ENCODE data around the gene STOX2.

Gene STOX2

DNA sequence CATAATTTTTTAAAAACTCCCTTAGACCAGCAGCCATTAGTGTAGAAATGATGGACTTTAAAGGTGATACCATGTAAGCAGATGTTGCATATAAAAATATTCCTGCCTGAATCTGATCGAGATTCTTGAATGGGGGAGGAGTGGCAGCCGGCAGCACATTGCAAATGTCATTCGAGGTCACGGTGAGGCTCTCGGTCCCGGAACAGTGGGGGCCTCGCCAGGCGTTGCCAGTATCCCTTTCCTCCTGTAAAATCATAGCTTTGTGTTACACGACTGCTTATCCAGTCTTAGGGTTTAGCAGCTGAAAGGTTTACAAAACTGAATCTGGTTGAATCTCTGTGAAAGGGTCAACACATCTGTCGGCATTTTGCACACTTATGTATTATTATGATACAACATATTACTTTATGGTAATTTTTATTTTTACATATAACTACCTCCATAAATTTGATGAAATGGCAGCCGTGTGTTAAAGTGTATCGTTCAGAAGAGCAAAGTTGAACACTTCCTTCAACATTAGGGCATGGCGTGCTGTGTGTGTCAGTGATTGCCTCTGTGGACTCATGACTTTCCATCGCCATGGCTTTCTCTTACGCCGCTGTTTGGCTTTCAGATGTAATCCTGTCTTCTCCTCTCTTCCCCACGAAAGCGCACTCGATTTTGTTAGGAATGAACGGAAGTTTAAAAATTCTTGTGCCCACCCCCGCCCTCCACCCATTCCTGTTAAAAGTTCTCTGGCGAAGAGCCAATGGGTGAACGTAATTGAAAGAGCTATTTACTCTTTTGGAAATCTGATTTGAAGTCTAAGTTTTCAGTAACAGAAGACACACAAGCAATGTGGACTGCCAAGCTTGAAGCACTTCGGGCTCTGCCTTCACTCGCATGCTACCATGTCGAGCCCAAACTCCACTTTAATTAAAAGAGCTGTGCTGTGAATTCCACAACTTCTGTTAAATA, 114.8 kb downstream of the STOX2 start:
- Histone ChIP-seq H3K4me1 (ENCODE audit: control insufficient read depth, insufficient read depth, low read length) (no peaks in the 10 kb centered on the region), H3K36me3 (ENCODE audit: control insufficient read depth, insufficient read depth, low read length) (no peaks in the 10 kb centered on the region), H3K9me3 (ENCODE audit: control insufficient read depth, insufficient read depth, low read length) (no peaks in the 10 kb centered on the region), H3K27ac (ENCODE audit: low read length) (no peak overlapping the region), H3K4me3 (ENCODE audit: low read length) (no peak overlapping the region), H3K27me3 (ENCODE audit: control insufficient read depth, insufficient read depth, low read length) (no peaks in the 10 kb centered on the region)
- no CpG with 5 or more reads among the region's 26 CpGs for WGBS (ENCODE audit: insufficient coverage, insufficient read length)
- DNase-seq (ENCODE audit: low read depth, low spot score) = no peak

DNA sequence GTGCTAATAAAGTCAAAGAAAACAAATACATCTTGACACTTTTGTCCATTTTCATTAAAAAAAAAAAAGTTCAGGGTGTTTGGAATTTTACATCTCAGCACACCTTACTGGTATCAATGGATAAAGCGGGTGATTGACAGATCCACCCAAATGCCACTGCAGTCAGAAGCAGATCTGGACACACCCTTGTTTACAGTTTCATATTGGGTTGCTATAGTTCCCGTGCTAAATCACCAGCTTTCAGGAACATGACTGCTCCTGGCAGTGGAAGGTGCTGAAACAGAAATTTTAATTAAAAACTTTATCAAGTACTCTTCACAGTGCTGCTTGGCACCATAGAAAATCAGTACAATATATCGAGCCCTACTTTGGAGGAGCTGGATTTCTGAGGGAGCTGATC, 116.3 kb downstream of the STOX2 start:
- H3K4me1 ChIP-seq (ENCODE audit: control insufficient read depth, insufficient read depth, low read length) = no peaks in the 10 kb centered on the region
- no peaks in the 10 kb centered on the region for H3K36me3 ChIP-seq (ENCODE audit: control insufficient read depth, insufficient read depth, low read length)
- DNase-seq (ENCODE audit: low read depth, low spot score) = no peak
- no peaks in the 10 kb centered on the region for H3K9me3 ChIP-seq (ENCODE audit: control insufficient read depth, insufficient read depth, low read length)
- no CpG with 5 or more reads among the region's 3 CpGs for WGBS (ENCODE audit: insufficient coverage, insufficient read length)
- no peak overlapping the region for H3K4me3 ChIP-seq (ENCODE audit: low read length)
- H3K27ac ChIP-seq (ENCODE audit: low read length) = no peak overlapping the region
- no peaks in the 10 kb centered on the region for H3K27me3 ChIP-seq (ENCODE audit: control insufficient read depth, insufficient read depth, low read length)

DNA sequence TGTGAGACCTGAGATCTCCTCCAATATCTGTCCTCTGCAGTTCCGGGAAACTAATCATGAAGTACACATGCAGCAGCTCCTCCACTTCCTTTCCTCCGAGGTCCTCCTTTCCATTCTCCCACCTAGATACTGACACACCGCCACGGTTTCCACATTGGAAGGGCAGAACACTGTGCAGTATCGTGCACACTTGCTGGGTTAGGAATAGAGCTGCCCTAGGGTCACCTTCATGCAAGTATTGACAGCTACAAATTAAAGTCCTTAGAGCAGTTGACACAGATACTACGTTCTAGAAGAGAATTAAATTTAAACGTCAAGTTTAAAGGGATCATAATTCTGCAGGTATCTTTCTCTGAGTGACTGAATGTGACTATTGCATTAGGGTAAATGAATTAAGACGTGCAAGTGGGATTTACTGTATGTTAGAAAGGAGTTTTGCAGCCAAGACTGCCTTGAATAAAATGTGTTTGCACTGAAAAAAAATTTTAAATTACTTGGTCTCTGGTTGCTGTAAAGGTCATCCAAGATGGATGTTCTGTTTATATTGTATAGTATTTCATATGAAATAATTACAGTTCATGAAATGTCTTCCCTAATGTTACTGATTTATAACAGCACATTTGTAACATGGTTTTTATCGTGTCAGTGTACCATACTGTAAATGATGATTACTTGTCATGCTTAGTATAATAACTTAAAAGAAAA, 117.7 kb downstream of the STOX2 start:
- Histone ChIP-seq H3K36me3 (ENCODE audit: control insufficient read depth, insufficient read depth, low read length) (no peaks in the 10 kb centered on the region), H3K4me1 (ENCODE audit: control insufficient read depth, insufficient read depth, low read length) (no peaks in the 10 kb centered on the region), H3K27ac (ENCODE audit: low read length) (no peak overlapping the region), H3K4me3 (ENCODE audit: low read length) (no peak overlapping the region), H3K27me3 (ENCODE audit: control insufficient read depth, insufficient read depth, low read length) (no peaks in the 10 kb centered on the region), H3K9me3 (ENCODE audit: control insufficient read depth, insufficient read depth, low read length) (no peaks in the 10 kb centered on the region)
- no peak for DNase-seq (ENCODE audit: low read depth, low spot score)
- no CpG with 5 or more reads among the region's 9 CpGs for WGBS (ENCODE audit: insufficient coverage, insufficient read length)

GRCh38 chr4:184024637-184025036, 119.5 kb downstream of the STOX2 start:
- Histone ChIP-seq H3K4me3 (ENCODE audit: low read length) (no peak overlapping the region), H3K4me1 (ENCODE audit: control insufficient read depth, insufficient read depth, low read length) (no peaks in the 10 kb centered on the region), H3K27ac (ENCODE audit: low read length) (no peak overlapping the region), H3K9me3 (ENCODE audit: control insufficient read depth, insufficient read depth, low read length) (no peaks in the 10 kb centered on the region), H3K36me3 (ENCODE audit: control insufficient read depth, insufficient read depth, low read length) (no peaks in the 10 kb centered on the region), H3K27me3 (ENCODE audit: control insufficient read depth, insufficient read depth, low read length) (no peaks in the 10 kb centered on the region)
- DNase-seq (ENCODE audit: low read depth, low spot score) = no peak
- no CpG with 5 or more reads among the region's 4 CpGs for WGBS (ENCODE audit: insufficient coverage, insufficient read length)

DNA sequence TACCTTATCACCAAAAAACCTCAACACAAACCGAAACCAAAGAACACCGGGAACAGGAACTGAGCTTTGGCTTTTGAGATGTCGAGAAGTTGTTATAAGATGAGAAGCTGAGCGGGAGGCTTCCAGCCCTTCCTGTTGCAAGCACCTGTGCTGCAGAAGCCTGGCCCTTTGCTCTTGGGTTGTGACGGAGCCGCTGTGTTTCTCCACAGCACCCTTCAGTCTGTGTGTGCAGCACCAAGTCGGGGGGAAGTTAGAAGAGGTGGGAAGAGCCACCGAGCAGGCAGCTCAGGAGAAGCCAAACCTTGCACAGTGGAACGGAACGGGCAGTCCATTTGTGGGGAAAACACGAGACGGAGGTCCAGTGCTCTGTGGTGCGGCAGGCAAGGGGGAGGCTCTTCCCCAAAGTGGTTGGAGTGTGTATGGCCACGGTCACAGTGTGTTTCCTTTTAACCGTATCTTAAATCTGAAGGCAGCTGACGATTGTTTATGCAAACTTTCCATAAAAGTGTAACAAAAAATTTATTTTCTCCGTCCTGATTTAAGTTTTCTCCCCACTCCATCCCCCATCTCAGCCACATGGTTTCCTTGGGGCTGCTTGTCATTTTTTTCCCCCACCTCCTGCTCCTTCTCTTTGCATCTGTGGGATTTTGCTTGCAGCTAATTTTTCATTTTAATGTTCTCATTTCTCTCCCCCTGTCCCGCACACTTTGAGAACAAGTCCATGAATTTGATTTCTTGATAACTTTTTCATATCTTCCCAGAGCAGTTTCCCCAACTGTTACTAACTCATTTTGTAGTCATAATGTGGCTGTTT, 123.7 kb downstream of the STOX2 start:
- no peaks in the 10 kb centered on the region for H3K27me3 ChIP-seq (ENCODE audit: control insufficient read depth, insufficient read depth, low read length)
- no peaks in the 10 kb centered on the region for H3K36me3 ChIP-seq (ENCODE audit: control insufficient read depth, insufficient read depth, low read length)
- H3K27ac ChIP-seq (ENCODE audit: low read length) = no peak overlapping the region
- H3K4me3 ChIP-seq (ENCODE audit: low read length) = no peak overlapping the region
- DNase-seq (ENCODE audit: low read depth, low spot score) = no peak
- no peaks in the 10 kb centered on the region for H3K9me3 ChIP-seq (ENCODE audit: control insufficient read depth, insufficient read depth, low read length)
- H3K4me1 ChIP-seq (ENCODE audit: control insufficient read depth, insufficient read depth, low read length) = no peaks in the 10 kb centered on the region
- WGBS (ENCODE audit: insufficient coverage, insufficient read length) = 100% methylated on average over 1 of the region's 18 CpGs

GRCh38 chr4:184030036-184030435, 124.9 kb downstream of the STOX2 start:
- Histone ChIP-seq H3K4me3 (ENCODE audit: low read length) (no peak overlapping the region), H3K36me3 (ENCODE audit: control insufficient read depth, insufficient read depth, low read length) (no peaks in the 10 kb centered on the region), H3K4me1 (ENCODE audit: control insufficient read depth, insufficient read depth, low read length) (no peaks in the 10 kb centered on the region), H3K27ac (ENCODE audit: low read length) (no peak overlapping the region), H3K9me3 (ENCODE audit: control insufficient read depth, insufficient read depth, low read length) (no peaks in the 10 kb centered on the region), H3K27me3 (ENCODE audit: control insufficient read depth, insufficient read depth, low read length) (no peaks in the 10 kb centered on the region)
- DNase-seq (ENCODE audit: low read depth, low spot score) = no peak
- no CpG with 5 or more reads among the region's 11 CpGs for WGBS (ENCODE audit: insufficient coverage, insufficient read length)

GRCh38 chr4:184030764-184031163, 125.7 kb downstream of the STOX2 start:
- WGBS (ENCODE audit: insufficient coverage, insufficient read length) = no CpG with 5 or more reads among the region's 1 CpG
- H3K4me3 ChIP-seq (ENCODE audit: low read length) = no peak overlapping the region
- H3K9me3 ChIP-seq (ENCODE audit: control insufficient read depth, insufficient read depth, low read length) = no peaks in the 10 kb centered on the region
- H3K36me3 ChIP-seq (ENCODE audit: control insufficient read depth, insufficient read depth, low read length) = no peaks in the 10 kb centered on the region
- H3K27ac ChIP-seq (ENCODE audit: low read length) = no peak overlapping the region
- H3K27me3 ChIP-seq (ENCODE audit: control insufficient read depth, insufficient read depth, low read length) = no peaks in the 10 kb centered on the region
- DNase-seq (ENCODE audit: low read depth, low spot score) = no peak
- no peaks in the 10 kb centered on the region for H3K4me1 ChIP-seq (ENCODE audit: control insufficient read depth, insufficient read depth, low read length)

- H3K27ac ChIP-seq (ENCODE audit: low read length) = no peak overlapping the region
- DNase-seq (ENCODE audit: low read depth, low spot score) = no peak
- H3K36me3 ChIP-seq (ENCODE audit: control insufficient read depth, insufficient read depth, low read length) = no peaks in the 10 kb centered on the region
- H3K9me3 ChIP-seq (ENCODE audit: control insufficient read depth, insufficient read depth, low read length) = no peaks in the 10 kb centered on the region
- no peaks in the 10 kb centered on the region for H3K27me3 ChIP-seq (ENCODE audit: control insufficient read depth, insufficient read depth, low read length)
- H3K4me3 ChIP-seq (ENCODE audit: low read length) = no peak overlapping the region
- WGBS (ENCODE audit: insufficient coverage, insufficient read length) = no CpG with 5 or more reads among the region's 6 CpGs
- no peaks in the 10 kb centered on the region for H3K4me1 ChIP-seq (ENCODE audit: control insufficient read depth, insufficient read depth, low read length)
Observed at GRCh38 chr4:184032091-184032490, 127.0 kb downstream of the STOX2 start.

DNA sequence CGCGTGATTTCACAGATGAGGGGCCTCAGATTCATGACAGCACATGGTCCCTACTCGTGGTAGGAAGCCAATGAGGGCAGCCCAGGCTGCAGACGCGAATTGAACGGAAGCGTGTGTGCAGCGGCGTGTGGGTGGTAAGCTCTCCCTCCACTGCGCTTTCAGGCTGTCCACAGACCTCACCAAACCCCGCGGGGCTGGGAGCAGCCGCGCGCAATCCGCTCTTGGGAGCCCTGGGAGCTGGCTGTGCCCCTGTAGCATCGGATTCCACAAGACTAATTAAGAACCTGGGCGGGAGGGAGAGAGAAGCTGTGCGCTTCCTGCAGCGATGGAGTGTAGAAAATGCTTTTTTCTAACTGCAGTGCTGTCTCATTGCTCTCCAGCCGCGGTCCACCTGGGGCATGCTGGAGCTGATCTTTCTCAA, 134.9 kb downstream of the STOX2 start:
- no CpG with 5 or more reads among the region's 22 CpGs for WGBS (ENCODE audit: insufficient coverage, insufficient read length)
- Histone ChIP-seq H3K27me3 (ENCODE audit: control insufficient read depth, insufficient read depth, low read length) (peaks cover 2% of the 10 kb centered on the region; the same call in 1 of the 2 replicates), H3K9me3 (ENCODE audit: control insufficient read depth, insufficient read depth, low read length) (no peaks in the 10 kb centered on the region), H3K36me3 (ENCODE audit: control insufficient read depth, insufficient read depth, low read length) (no peaks in the 10 kb centered on the region), H3K4me1 (ENCODE audit: control insufficient read depth, insufficient read depth, low read length) (peaks cover 2% of the 10 kb centered on the region; the same call in 1 of the 2 replicates), H3K27ac (ENCODE audit: low read length) (no peak overlapping the region), H3K4me3 (ENCODE audit: low read length) (no peak overlapping the region)
- DNase-seq (ENCODE audit: low read depth, low spot score) = no peak

GRCh38 chr4:184041156-184041555, 136.0 kb downstream of the STOX2 start:
- Histone ChIP-seq H3K27me3 (ENCODE audit: control insufficient read depth, insufficient read depth, low read length) (peaks cover 2% of the 10 kb centered on the region; the same call in 1 of the 2 replicates), H3K9me3 (ENCODE audit: control insufficient read depth, insufficient read depth, low read length) (no peaks in the 10 kb centered on the region), H3K4me3 (ENCODE audit: low read length) (no peak overlapping the region), H3K27ac (ENCODE audit: low read length) (no peak overlapping the region), H3K36me3 (ENCODE audit: control insufficient read depth, insufficient read depth, low read length) (no peaks in the 10 kb centered on the region), H3K4me1 (ENCODE audit: control insufficient read depth, insufficient read depth, low read length) (peaks cover 2% of the 10 kb centered on the region; the same call in 1 of the 2 replicates)
- no CpG with 5 or more reads among the region's 10 CpGs for WGBS (ENCODE audit: insufficient coverage, insufficient read length)
- DNase-seq (ENCODE audit: low read depth, low spot score) = no peak

Measured in iPS DF 6.9 (cell line).